K562 (cell line): ENCODE data around the gene DGCR8. TPM values are rescaled to one million over a fixed set of nuclear protein-coding genes. Genes with fewer than 3 reads are reported as not detected.

Experiments
- CEBPZ ChIP-seq: fragments of 150-350 bp; IDR thresholded peaks from 2 replicates; pipeline ENCODE4 v1.6.1; 2014; ENCODE audit warnings: low read depth, mild to moderate bottlenecking, low read length, borderline replicate concordance
- DLX4 ChIP-seq: fragments of 250-450 bp; sonication (Bioruptor Pico); IDR thresholded peaks from 2 replicates; pipeline ENCODE4 v1.6.1; 2021; ENCODE audit warnings: mild to moderate bottlenecking
- ELF4 ChIP-seq: fragments of 450-650 bp; formaldehyde crosslinking; IDR thresholded peaks from 2 replicates; pipeline ENCODE4 v1.4.0; 2022; ENCODE audit warnings: missing genetic modification characterization
- PHB ChIP-seq: fragments of 250-450 bp; sonication (Bioruptor Pico); IDR thresholded peaks from 2 replicates; pipeline ENCODE4 v1.5.0; 2021
- POLR2G ChIP-seq: fragments of 200-400 bp; formaldehyde crosslinking; IDR thresholded peaks from 2 replicates; pipeline ENCODE4 v1.6.1; 2017; ENCODE audit warnings: low read depth, mild to moderate bottlenecking, antibody characterized with exemption, low read length, moderate library complexity
- PTTG1 ChIP-seq: fragments of 450-650 bp; IDR thresholded peaks from 2 replicates; pipeline ENCODE4 v1.6.1; 2016; ENCODE audit warnings: low read depth, mild to moderate bottlenecking, missing genetic modification characterization, missing compliant biosample characterization
- PURB ChIP-seq: sonication (generic); formaldehyde crosslinking; IDR thresholded peaks from 2 replicates; pipeline ENCODE4 v1.9.0; 2021; ENCODE audit warnings: low read depth, mild to moderate bottlenecking, missing genetic modification reagents
- SUPT5H ChIP-seq: fragments of 450-650 bp; IDR thresholded peaks from 2 replicates; pipeline ENCODE4 v1.6.1; 2016
- TARDBP ChIP-seq: fragments of 450-650 bp; IDR thresholded peaks from 2 replicates; pipeline ENCODE4 v1.6.1; 2016
- ZBTB11 ChIP-seq, 3 experiments: fragments of 200-800 bp in 1 of 3; fragments of 250-450 bp in 1 of 3; fragments of 450-650 bp in 1 of 3; sonication (Bioruptor Pico) in 1 of 3; sonication (Bioruptor generic) in 1 of 3; formaldehyde crosslinking in 1 of 3; IDR thresholded peaks; 2 replicates each; pipeline versions ENCODE4 v1.6.1 to v1.8.0; 2016 to 2022; ENCODE audit warnings: mild to moderate bottlenecking in 2 of 3, missing genetic modification characterization in 2 of 3, missing compliant biosample characterization in 1 of 3, moderate library complexity in 1 of 3
- ZBTB9 ChIP-seq: fragments of 450-650 bp; formaldehyde crosslinking; IDR thresholded peaks from 2 replicates; pipeline ENCODE4 v1.4.0; 2020; ENCODE audit warnings: mild to moderate bottlenecking, moderate library complexity
- ZNF583 ChIP-seq: fragments of 250-450 bp; sonication (Bioruptor Pico); IDR thresholded peaks from 2 replicates; pipeline ENCODE4 v1.4.0; 2020
- ZNF584 ChIP-seq: fragments of 200-800 bp; sonication (Bioruptor generic); IDR thresholded peaks from 2 replicates; pipeline ENCODE4 v1.6.1; 2016; ENCODE audit warnings: low read depth, mild to moderate bottlenecking, missing genetic modification characterization, missing compliant biosample characterization
- polyA plus RNA-seq, 8 experiments: library from polyadenylated mRNA; depleted of rRNA in 4 of 8; stranded (reverse) in 5 of 8; unstranded in 3 of 8; fragments of >200 nt; fragmentation: Nextera tagmentation in 2 of 8; fragmentation: Illumina TruSeq in 1 of 8; extraction: Ambion mirVana in 2 of 8; extraction: Trizol in 1 of 8; gene quantifications; 2 replicates each; pipeline versions ENCODE4 v1.2.1 to v1.2.3, GENCODE V29; 2011 to 2014; ENCODE audit warnings: inconsistent platforms in 1 of 8, missing spikeins in 1 of 8
- total RNA-seq, 7 experiments: library from RNA; depleted of rRNA in 6 of 7; stranded (reverse); fragments of >200 nt in 6 of 7; fragmentation: Illumina TruSeq in 2 of 7; extraction: Trizol in 2 of 7; gene quantifications; 2 replicates each; pipeline versions ENCODE4 v1.2.1 to v1.2.3, GENCODE V29; 2011 to 2021; ENCODE audit warnings: low replicate concordance in 1 of 7

DGCR8 gene
- total and polyA plus RNA-seq, 9 of the 15 experiments (the other 6 are each of a cell fraction or from before 2014, with no cell fraction given), result 5.9 to 144 (median 80.1) TPM

- peak; percentile 79 for TF ChIP-seq POLR2G
- TF ChIP-seq CEBPZ, result no peak
- 0 out of 2 replicates have a peak, but pooled peaks have one; percentile 17 for TF ChIP-seq ELF4
- 0 out of 2 replicates have a peak, but pooled peaks have one; percentile 16 for TF ChIP-seq PHB
- no peak for TF ChIP-seq ZNF584
- TF ChIP-seq ZBTB11 (CRISPR knock-in tag; IDR thresholded peaks at IDR 0.05), result 0 out of 6 replicates have a peak, but pooled peaks of 1 of the 3 experiments have one; percentile 16
- TF ChIP-seq DLX4 (CRISPR knock-in tag), result no peak
- no peak for TF ChIP-seq PTTG1 (tag)
- TF ChIP-seq TARDBP, result no peak
- peak; percentile 84 for TF ChIP-seq ZNF583 (CRISPR knock-in tag)
- TF ChIP-seq SUPT5H, result peak; percentile 21; the same call in 1 of the 2 replicates
- peak; percentile 66; the same call in 1 of the 2 replicates for TF ChIP-seq ZBTB9 (CRISPR knock-in tag)
- TF ChIP-seq PURB (CRISPR knock-in tag), result no peak
Measured at GRCh38 chr22:20107951-20108756, 28.1 kb downstream of the DGCR8 start (continued).
